GM18526 (cell line): Measurements from ENCODE around the gene ATP2C1.

Experiments used
- POLR2A ChIP-seq: IDR thresholded peaks from 3 replicates; pipeline ENCODE4 v1.6.1; 2011; ENCODE audit not compliant: insufficient read length; ENCODE audit errors: extremely low read depth

Gene ATP2C1

GRCh38 chr3:130892759-130893375, 1.0 kb upstream of the ATP2C1 start:
- TF ChIP-seq POLR2A, result no peak

GRCh38 chr3:130894130-130894985, 474 bp downstream of the ATP2C1 start:
- TF ChIP-seq POLR2A, result no peak

- TF ChIP-seq POLR2A, result no peak
Observed at GRCh38 chr3:130894986-130895280, 1.0 kb downstream of the ATP2C1 start.

GRCh38 chr3:130895690-130896488, 2.0 kb downstream of the ATP2C1 start:
- TF ChIP-seq POLR2A, result no peak

DNA sequence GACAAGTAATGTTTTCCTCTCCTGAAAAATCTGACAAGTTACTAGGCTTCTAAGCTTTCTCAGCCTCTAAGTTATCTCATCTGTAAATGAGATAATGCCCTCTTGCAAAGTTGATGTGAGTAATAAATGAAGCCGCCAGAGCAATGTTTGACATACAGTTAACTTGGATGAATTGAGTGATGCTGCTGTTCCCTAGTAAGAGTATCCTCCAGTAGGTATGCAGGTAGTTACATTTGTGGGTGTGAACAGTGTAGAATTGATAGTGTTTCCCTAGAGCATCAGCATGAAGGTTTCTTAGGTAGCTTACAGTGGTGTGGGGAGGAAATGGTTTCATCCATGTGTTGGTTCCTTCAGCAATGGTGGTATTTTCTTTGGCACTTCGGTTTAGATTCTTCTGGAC, 3.4 kb downstream of the ATP2C1 start:
- no peak for TF ChIP-seq POLR2A

DNA sequence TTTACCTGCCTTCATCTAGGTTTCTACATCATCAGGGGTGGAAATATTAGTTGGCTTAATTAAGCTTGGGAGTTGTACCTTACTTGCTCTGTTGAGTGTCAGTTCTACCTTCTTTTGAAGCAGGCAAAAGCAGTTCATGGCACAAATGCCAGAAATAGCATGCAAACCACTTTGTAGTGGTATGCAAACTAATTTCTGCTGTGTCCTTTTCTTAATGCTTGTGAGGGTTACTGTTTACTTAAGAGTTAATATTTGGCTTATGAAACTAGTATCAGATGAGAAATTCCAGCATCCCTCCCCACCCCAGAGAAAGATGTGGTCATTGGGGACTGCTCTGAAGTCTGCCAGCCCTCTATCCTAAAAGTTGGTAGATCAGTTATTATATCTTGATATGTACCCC, 7.1 kb downstream of the ATP2C1 start:
- TF ChIP-seq POLR2A, result no peak

- no peak for TF ChIP-seq POLR2A
Observed at GRCh38 chr3:130901463-130902204, 7.8 kb downstream of the ATP2C1 start.

DNA sequence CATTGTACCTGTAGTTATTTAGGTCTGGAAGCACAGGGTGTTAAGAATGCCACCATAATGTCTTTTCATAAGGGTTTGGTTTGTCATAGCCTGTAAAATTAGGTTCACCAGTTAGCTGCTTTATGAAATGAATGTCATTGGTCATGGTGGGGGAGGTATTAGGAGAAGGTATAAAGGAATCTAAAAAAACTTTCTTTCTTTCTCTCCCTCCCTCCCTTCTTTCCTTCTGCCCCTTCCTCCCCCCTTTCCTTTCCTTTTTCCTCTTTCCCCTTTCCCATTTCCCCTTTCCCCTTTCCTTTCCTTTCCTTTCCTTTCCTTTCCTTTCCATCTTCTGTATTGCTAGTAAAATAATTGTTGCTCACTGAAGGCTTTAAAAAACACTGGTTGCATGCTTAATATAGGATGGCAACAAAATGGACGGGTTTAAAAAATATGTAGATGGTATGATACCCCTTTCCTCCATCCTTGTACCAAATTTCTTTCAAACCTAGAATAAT, 9.6 kb downstream of the ATP2C1 start:
- no peak for TF ChIP-seq POLR2A

- TF ChIP-seq POLR2A, result no peak
Observed at GRCh38 chr3:130904491-130904890, 10.6 kb downstream of the ATP2C1 start.

DNA sequence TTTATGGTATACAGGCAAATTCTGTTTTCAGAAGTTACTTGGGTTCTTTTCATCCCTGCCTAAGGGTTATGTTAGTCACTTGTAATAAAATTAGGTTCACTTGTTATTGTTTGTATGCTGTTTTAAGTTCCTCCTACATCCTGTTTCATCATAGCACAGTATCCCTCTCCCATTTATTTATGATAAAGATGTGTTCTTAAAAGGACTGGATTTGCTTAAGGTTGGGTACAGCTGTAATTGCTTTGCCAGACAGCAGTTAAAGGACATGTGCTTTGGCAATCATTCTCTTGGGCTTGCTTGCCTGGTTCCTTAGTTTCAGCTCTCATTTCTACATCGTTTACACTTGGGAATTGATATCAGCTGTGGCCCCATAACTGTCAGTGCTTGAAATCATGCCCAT, 11.7 kb downstream of the ATP2C1 start:
- TF ChIP-seq POLR2A, result no peak

- TF ChIP-seq POLR2A, result no peak
Observed at GRCh38 chr3:130906374-130906995, 12.6 kb downstream of the ATP2C1 start.

DNA sequence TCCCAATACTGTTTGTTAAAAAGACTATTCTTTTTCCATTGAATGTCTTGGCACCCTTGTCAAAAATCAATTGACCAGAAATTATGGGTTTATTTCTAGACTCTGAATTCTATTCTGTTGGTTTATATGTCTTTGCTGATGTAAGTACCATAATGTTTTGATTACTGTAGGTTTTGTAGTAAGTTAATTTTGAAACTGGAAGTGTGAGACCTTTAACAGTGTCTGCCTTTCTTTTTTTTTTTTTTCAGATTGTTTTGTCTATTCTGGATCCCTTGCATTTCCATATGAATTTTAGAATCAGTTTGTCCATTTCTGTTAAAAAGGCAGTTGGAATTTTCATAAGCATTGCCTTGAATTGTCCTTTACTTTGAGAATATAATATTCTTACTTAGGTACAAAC, 13.6 kb downstream of the ATP2C1 start:
- TF ChIP-seq POLR2A, result no peak

DNA sequence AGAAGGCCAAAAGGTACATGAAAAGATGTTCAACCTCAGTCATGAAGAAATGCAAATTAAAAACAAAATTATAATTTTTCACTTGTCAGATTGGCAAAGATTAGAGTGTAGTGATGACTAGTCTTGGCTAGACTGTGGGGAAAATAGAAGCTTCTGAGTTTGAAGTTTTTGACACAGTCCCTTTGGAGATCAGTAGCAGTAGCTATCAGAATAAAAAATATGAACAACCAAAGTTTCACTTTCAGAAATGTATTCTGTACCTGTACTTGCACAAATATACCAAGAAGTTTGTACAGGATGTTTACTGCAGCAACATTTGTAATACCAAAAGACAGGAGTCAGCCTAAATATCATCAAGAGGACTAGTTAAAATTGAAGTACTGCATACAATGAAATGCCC, 14.1 kb downstream of the ATP2C1 start:
- TF ChIP-seq POLR2A, result no peak

GRCh38 chr3:130915567-130916292, 21.8 kb downstream of the ATP2C1 start:
- no peak for TF ChIP-seq POLR2A
